Endothelial cell of umbilical vein (primary cell): ENCODE data around the gene URI1. TPM values are rescaled to one million over a fixed set of nuclear protein-coding genes. Genes with fewer than 3 reads are reported as not detected.
A peak's percentile ranks its signal among the peaks of the same experiment; 100 is the strongest.

ENCODE experiments used
- BruUV-seq: library from RNA; stranded (reverse); fragments of 400-500 nt; replicated peaks from 2 replicates; lab custom pipeline; 2021; lab: Mats Ljungman, UMichigan
- CTCF ChIA-PET: fragments of 300-600, 350-600 bp; sonication (Branson Sonifier 250); formaldehyde crosslinking; loops from one replicate; lab custom pipeline; 2021; ENCODE audit warnings: antibody characterized with exemption, inconsistent platforms; lab: Charles Lee
- POLR2A ChIA-PET: fragments of 300-600, 350-600 bp; sonication (Branson Sonifier 250); formaldehyde crosslinking; loops from one replicate; lab custom pipeline; 2021; ENCODE audit warnings: antibody characterized with exemption, inconsistent platforms; lab: Charles Lee
- DNase-seq: peaks from one replicate; pipeline ENCODE4 v3.0.0-alpha.2; 2011; ENCODE audit warnings: low read depth, low spot score
- FAIRE-seq: peaks from 2 replicates; lab custom pipeline; 2011; peaks lifted over from hg19 to GRCh38; lab: Jason Lieb, UNC
- H2AFZ ChIP-seq: 2 replicates; pipeline ENCODE4 v1.6.0; 2012; ENCODE audit warnings: low read depth, low read length, control low read depth, inconsistent platforms
- H3K27ac ChIP-seq: 2 replicates; pipeline ENCODE4 v1.5.1; 2011; ENCODE audit warnings: low read depth, mild to moderate bottlenecking, control low read depth, low read length, moderate library complexity; ENCODE audit not compliant: insufficient read depth
- H3K27me3 ChIP-seq, 2 experiments: 2 replicates each; pipeline versions ENCODE4 v1.6.0 to v1.6.1; 2011; ENCODE audit warnings: low read length in 2 of 2, mixed read lengths in 1 of 2; ENCODE audit not compliant: control insufficient read depth in 2 of 2, insufficient read depth in 2 of 2
- H3K36me3 ChIP-seq, 2 experiments: 2 replicates in 1 of 2; 3 replicates in 1 of 2; pipeline ENCODE4 v1.5.1; 2011; ENCODE audit warnings: low read length in 2 of 2, mild to moderate bottlenecking in 1 of 2, moderate library complexity in 1 of 2; ENCODE audit not compliant: control insufficient read depth in 2 of 2, insufficient read depth in 2 of 2; ENCODE audit errors: extremely low read depth in 1 of 2
- H3K4me1 ChIP-seq: 3 replicates; pipeline ENCODE4 v1.5.1; 2011; ENCODE audit warnings: mild to moderate bottlenecking, low read length; ENCODE audit not compliant: control insufficient read depth, insufficient read depth; ENCODE audit errors: extremely low read depth
- H3K4me2 ChIP-seq: 2 replicates; pipeline ENCODE4 v1.6.1; 2011; ENCODE audit warnings: low read length, control low read depth, mixed read lengths; ENCODE audit not compliant: insufficient read depth
- H3K4me3 ChIP-seq, 3 experiments: fragments of 200-600 bp in 1 of 3; sonication (generic), shearing (Covaris generic) in 1 of 3; replicated peaks in 1 of 3; 2 replicates each; pipeline ENCODE4 v1.5.1; 2011 to 2016; ENCODE audit warnings: control low read depth in 3 of 3, low read length in 3 of 3, mild to moderate bottlenecking in 2 of 3, inconsistent platforms in 1 of 3, low read depth in 1 of 3, moderate library complexity in 1 of 3; ENCODE audit not compliant: insufficient read depth in 1 of 3
- H3K79me2 ChIP-seq: 2 replicates; pipeline ENCODE4 v1.6.0; 2012; ENCODE audit warnings: low read length, inconsistent platforms; ENCODE audit not compliant: control insufficient read depth, insufficient read depth
- H3K9ac ChIP-seq: replicated peaks from 2 replicates; pipeline ENCODE3; 2011; ENCODE audit warnings: low read length, control low read depth; ENCODE audit not compliant: insufficient read depth; ENCODE audit errors: extremely low read depth
- H3K9me1 ChIP-seq: replicated peaks from 3 replicates; pipeline ENCODE4 v1.6.0; 2011; ENCODE audit warnings: mild to moderate bottlenecking, low read length; ENCODE audit not compliant: control insufficient read depth, insufficient read depth; ENCODE audit errors: extremely low read depth
- H3K9me3 ChIP-seq: replicated peaks from 2 replicates; pipeline ENCODE4 v1.5.1; 2012; ENCODE audit warnings: low read length, inconsistent platforms; ENCODE audit not compliant: control insufficient read depth, insufficient read depth
- H4K20me1 ChIP-seq: replicated peaks from 2 replicates; pipeline ENCODE3; 2011; ENCODE audit warnings: mild to moderate bottlenecking, low read length; ENCODE audit not compliant: control insufficient read depth, insufficient read depth; ENCODE audit errors: extremely low read depth
- CTCF ChIP-seq, 2 donors: IDR thresholded peaks; 1 replicate in 1 of 2; 2 replicates in 1 of 2; pipeline ENCODE4 v1.5.1; 2011; ENCODE audit warnings: low read length in 2 of 2, mild to moderate bottlenecking in 2 of 2, moderate library complexity in 2 of 2, control low read depth in 1 of 2, inconsistent platforms in 1 of 2, low read depth in 1 of 2; ENCODE audit not compliant: insufficient read depth in 1 of 2; ENCODE audit errors: extremely low read depth in 1 of 2
- EZH2 ChIP-seq: IDR thresholded peaks from 2 replicates; pipeline ENCODE4 v1.6.1; 2012; ENCODE audit warnings: borderline replicate concordance, low read depth, mild to moderate bottlenecking, moderate library complexity, low read length, inconsistent platforms; ENCODE audit not compliant: severe bottlenecking
- FOS ChIP-seq: IDR thresholded peaks from 2 replicates; pipeline ENCODE4 v1.6.1; 2011; ENCODE audit warnings: mild to moderate bottlenecking, low read length, moderate library complexity, borderline replicate concordance; ENCODE audit not compliant: insufficient read depth
- GATA2 ChIP-seq: IDR thresholded peaks from 2 replicates; pipeline ENCODE4 v1.7.0; 2011; ENCODE audit warnings: low read depth, mild to moderate bottlenecking, moderate library complexity, mixed read lengths, low read length; ENCODE audit not compliant: insufficient read length, insufficient read depth
- JUN ChIP-seq: IDR thresholded peaks from 2 replicates; pipeline ENCODE4 v1.6.1; 2011; ENCODE audit warnings: borderline replicate concordance, low read depth; ENCODE audit not compliant: insufficient read length, insufficient read depth
- MAX ChIP-seq: IDR thresholded peaks from 2 replicates; pipeline ENCODE4 v1.6.1; 2011; ENCODE audit not compliant: insufficient read depth, insufficient read length
- MYC ChIP-seq: IDR thresholded peaks from one replicate; pipeline ENCODE4 v1.6.1; 2011; ENCODE audit warnings: mild to moderate bottlenecking, low read depth, low read length
- POLR2A ChIP-seq: IDR thresholded peaks from 2 replicates; pipeline ENCODE4 v1.6.1; 2012; ENCODE audit warnings: low read depth, mild to moderate bottlenecking, control low read depth, low read length
- POLR2AphosphoS5 ChIP-seq: IDR thresholded peaks from 2 replicates; pipeline ENCODE4 v1.6.1; 2012; ENCODE audit warnings: low read depth, mild to moderate bottlenecking, control low read depth, low read length, moderate library complexity; ENCODE audit not compliant: insufficient read depth
- dilution Hi-C: fragments of 300-500 bp; cut with MboI; formaldehyde crosslinking; loops from one replicate; pipeline ENCODE4 v1.15.0; 2019; ENCODE audit warnings: low sequenced_read_pairs; ENCODE audit not compliant: extremely low pct_ligation_motif_present
- intact Hi-C: fragments of 100-400 bp; cut with micrococcal nuclease; formaldehyde crosslinking; loops from one replicate; pipeline ENCODE4 v1.10.0; 2022
- polyA plus RNA-seq, 4 experiments: library from polyadenylated mRNA; depleted of rRNA in 3 of 4; stranded (reverse) in 3 of 4; unstranded in 1 of 4; fragments of >200 nt; gene quantifications; 2 replicates each; pipeline versions ENCODE4 v1.2.1 to v1.2.3, GENCODE V29; 2011 to 2012; ENCODE audit warnings: missing spikeins in 1 of 4
- total RNA-seq: library from RNA; stranded (reverse); gene quantifications from 2 replicates; pipeline ENCODE4 v1.2.3, GENCODE V29; 2021

Gene URI1
- total and polyA plus RNA-seq, 2 donors (not counting 3 experiments of a cell fraction or from before 2014, with no cell fraction given): 12.8 to 28.9 TPM

DNA sequence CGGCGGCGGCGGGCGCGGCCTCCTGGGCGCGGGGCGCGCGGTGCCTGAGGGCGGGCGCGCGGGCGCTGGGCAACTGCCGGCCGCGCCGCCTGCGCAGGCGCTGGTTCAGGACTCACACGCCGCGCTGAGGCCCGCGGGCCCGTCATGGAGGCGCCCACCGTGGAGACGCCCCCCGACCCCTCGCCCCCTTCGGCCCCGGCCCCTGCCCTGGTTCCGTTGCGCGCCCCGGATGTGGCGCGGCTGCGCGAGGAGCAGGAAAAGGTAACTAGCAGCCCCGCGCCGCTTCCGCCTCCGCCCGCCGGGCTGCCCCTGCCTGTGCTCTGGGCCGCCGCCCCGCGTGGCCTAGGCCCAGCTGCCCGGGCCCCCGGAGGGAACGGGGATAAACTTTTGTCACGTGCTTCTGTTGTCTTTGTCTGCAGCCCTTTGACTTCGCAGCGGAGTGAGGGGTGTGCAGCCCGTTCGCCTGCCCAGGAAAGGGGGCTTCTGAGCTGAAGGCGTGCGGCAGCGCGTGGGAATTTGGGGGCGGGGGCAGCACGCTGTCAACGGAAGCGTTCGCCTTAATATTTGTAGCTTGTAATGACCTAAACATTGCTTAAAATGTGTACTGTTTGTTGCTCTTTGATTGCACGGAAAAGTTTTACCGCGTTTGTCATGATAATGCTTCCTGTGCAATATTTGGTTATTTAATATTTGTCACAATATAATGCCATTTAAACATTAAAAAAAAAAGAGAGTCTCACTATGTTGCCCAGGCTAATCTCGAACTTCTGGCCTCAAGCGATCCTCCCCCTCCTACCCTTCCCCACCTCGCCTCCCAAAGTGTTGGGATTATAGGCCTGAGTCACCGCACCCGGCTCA is 594 bp downstream of the URI1 start:
- H4K20me1 ChIP-seq: no peaks in the 10 kb centered on the region
- TF ChIP-seq EZH2 (no peak), MYC (no peak), CTCF (IDR thresholded peaks at IDR 0.05; ENCODE audit: extremely low read depth in 1 of 2, insufficient read depth in 1 of 2, low read depth in 1 of 2, low read length in 2 of 2) (no peak), JUN (no peak), POLR2A (peak; percentile 5), POLR2AphosphoS5 (peak; percentile 30), MAX (peak; percentile 45), GATA2 (no peak), FOS (no peak)
- H3K79me2 ChIP-seq: peaks cover 48% of the 10 kb centered on the region
- peak overlapping the region; percentile 73 for H3K9ac ChIP-seq
- H2AFZ ChIP-seq: peak overlapping the region; percentile 91
- no peaks in the 10 kb centered on the region for H3K36me3 ChIP-seq
- intact Hi-C loops (loop anchor here (2.0 kb wide), 2 partner anchors 16 to 98 kb away; no protein-coding TSS in a partner anchor), dilution Hi-C loops (no loop called here)
- DNase-seq (peak; percentile 28), FAIRE-seq (no peak)
- H3K4me1 ChIP-seq: peaks cover 10% of the 10 kb centered on the region
- ChIA-PET CTCF (interaction anchor here (0.8 to 2.7 kb wide), 8 partner anchors 14 to 332 kb away, joined by 3 to 11 read pairs (median 4); no protein-coding TSS in a partner anchor), POLR2A (no interaction called here)
- BruUV-seq: no TSS peak
- H3K9me3 ChIP-seq: no peaks in the 10 kb centered on the region
- H3K27ac ChIP-seq: no peak overlapping the region
- peak overlapping the region; percentile 77 for H3K4me2 ChIP-seq
- H3K9me1 ChIP-seq: no peaks in the 10 kb centered on the region
- peak overlapping the region; percentile 81 to 99 (median 93) for H3K4me3 ChIP-seq
- peaks cover 0 to 4% of the 10 kb centered on the region in 2 experiments for H3K27me3 ChIP-seq
